BLaER1 (cell line): ENCODE data around the gene CATSPER4.

Experiments used
- H3K27ac ChIP-seq: shearing (Covaris generic); formaldehyde crosslinking; 2 replicates; pipeline ENCODE4 v1.8.1; 2022
- H3K27me3 ChIP-seq: shearing (Covaris generic); formaldehyde crosslinking; 2 replicates; pipeline ENCODE4 v1.8.1; 2022
- H3K36me3 ChIP-seq: shearing (Covaris generic); formaldehyde crosslinking; 2 replicates; pipeline ENCODE4 v1.8.1; 2022
- H3K4me1 ChIP-seq: shearing (Covaris generic); formaldehyde crosslinking; 2 replicates; pipeline ENCODE4 v1.8.1; 2022
- H3K4me2 ChIP-seq: shearing (Covaris generic); formaldehyde crosslinking; 2 replicates; pipeline ENCODE4 v1.8.1; 2022
- H3K4me3 ChIP-seq: shearing (Covaris generic); formaldehyde crosslinking; 2 replicates; pipeline ENCODE4 v1.8.1; 2022
- H3K9ac ChIP-seq: shearing (Covaris generic); formaldehyde crosslinking; 2 replicates; pipeline ENCODE4 v1.8.1; 2022
- H3K9me3 ChIP-seq: shearing (Covaris generic); formaldehyde crosslinking; 2 replicates; pipeline ENCODE4 v1.8.1; 2022
- H4K20me1 ChIP-seq: shearing (Covaris generic); formaldehyde crosslinking; 2 replicates; pipeline ENCODE4 v1.8.1; 2022
- Cebpa-rat ChIP-seq: shearing (Covaris generic); IDR thresholded peaks from 2 replicates; pipeline ENCODE4 v1.8.1; 2022

Gene CATSPER4

DNA sequence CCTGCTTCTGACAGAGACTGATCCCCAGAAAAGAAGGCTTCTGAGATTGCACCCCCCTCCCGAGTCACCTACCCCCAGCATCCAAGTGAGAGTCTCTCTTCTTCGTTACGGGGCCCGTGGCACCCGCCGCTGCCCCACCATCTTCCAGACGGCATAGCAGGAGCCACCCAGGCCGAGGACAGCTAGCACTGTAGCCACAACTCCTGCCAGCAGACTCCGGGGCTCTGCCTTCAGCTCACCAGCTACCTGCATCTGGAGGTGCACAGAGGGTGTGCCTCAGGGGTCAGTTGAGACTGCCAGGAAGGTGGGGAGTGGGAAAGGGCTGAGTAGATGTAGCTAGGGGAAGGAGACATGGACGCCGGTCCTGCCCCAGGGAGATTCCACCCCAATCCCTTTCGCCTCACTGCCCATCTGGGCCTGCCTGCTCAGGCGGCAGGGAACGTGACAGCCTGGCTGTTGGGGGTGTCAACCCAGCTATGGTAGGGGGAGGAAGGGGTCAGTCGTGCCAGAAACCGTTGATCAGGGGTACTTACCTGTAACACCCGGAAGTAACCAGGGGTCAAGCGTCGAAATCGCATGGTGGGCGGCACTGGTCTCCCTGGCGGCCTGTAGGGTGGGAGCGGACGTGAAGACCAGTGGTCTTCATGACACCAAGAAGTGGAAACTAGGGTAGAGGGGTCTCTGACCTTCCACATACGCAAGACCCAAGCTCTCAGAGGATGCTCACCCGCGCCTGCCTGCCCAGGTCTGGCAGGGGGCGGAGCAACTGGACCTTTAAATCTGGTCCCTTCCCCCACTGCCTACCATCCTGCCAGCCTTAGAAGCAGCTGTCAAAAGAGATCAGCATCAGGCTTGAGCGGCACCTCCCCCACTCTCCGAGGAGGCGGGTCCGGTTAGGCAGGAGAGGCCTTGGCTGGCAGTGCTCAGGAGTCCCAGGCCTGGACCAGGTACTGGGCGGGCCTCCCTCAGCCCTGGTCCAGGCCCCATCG, 19.0 kb upstream of the CATSPER4 start, which contains the start of gene ZNF593OS:
Gene ZNF593OS (minus strand): TSS at position 749 of the 989 bp plus-strand sequence. CDS start 171 bp downstream, at position 578.
- H3K27ac ChIP-seq, result peak within 1 kb of the TSS; percentile 92
- H3K4me3 ChIP-seq, result peak within 1 kb of the TSS; percentile 93
- peak within 1 kb of the TSS; percentile 90 for H3K4me2 ChIP-seq
- H3K9ac ChIP-seq, result peak within 1 kb of the TSS; percentile 92
- H3K36me3 ChIP-seq, result peaks cover 14% of the 10 kb centered on the region
- H3K9me3 ChIP-seq, result no peaks in the 10 kb centered on the region
- peaks cover 29% of the 10 kb centered on the region for H3K4me1 ChIP-seq
- no peaks in the 10 kb centered on the region for H3K27me3 ChIP-seq
- H4K20me1 ChIP-seq, result no peaks in the 10 kb centered on the region
- no peak for TF ChIP-seq Cebpa-rat

DNA sequence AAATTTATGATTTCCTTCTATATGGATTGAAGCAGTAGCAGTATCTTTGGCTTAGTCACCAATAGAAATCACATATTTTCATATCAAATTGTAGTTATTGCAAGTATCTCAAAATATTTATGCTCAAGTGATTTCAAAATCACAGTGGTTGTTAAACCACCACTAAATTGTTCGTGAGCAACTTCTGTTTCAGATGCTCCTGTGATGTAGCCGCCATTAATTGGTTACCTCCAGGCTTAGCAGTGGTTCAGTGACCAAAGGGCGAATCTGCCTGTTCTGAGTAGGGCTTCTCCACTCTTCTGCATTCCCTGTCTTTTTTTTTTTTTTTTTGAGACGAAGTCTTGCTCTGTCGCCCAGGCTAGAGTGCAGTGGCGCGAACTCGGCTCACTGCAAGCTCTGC, 15.1 kb upstream of the CATSPER4 start:
- H3K4me3 ChIP-seq, result no peak overlapping the region
- no peak overlapping the region for H3K4me2 ChIP-seq
- H3K27me3 ChIP-seq, result no peaks in the 10 kb centered on the region
- no peaks in the 10 kb centered on the region for H3K9me3 ChIP-seq
- no peak overlapping the region for H3K27ac ChIP-seq
- peaks cover 14% of the 10 kb centered on the region for H3K36me3 ChIP-seq
- peaks cover 16% of the 10 kb centered on the region for H3K4me1 ChIP-seq
- no peak overlapping the region for H3K9ac ChIP-seq
- TF ChIP-seq Cebpa-rat, result no peak
- H4K20me1 ChIP-seq, result no peaks in the 10 kb centered on the region

DNA sequence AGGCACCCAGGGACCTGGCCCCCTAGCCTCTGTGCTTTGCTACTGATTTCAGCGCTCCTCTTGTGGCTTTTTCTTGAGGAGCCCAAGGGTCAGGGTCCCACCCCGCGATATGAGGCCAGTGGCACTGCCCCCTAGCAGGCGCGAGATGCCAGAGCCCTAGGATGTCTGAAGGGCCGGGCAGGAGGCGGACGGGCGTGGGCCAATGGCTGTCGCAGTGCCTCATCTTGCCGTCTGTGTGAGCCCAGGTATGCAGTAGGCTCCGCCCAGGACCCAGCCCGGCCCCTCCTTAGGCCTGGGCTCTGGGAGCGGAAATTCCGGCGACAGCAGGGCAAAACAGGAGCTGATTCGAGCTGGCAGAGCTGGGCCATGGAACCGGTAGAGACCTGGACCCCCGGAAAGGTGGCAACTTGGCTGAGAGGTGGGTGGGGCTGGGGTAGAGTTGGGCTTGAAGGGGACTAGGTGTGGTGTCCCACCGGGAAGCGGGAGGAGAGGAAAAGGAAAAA, 13.2 kb upstream of the CATSPER4 start, which contains the start of gene CNKSR1:
Gene CNKSR1 (plus strand): TSS at position 310 of the 503 bp plus-strand sequence. CDS start 57 bp downstream, at position 367.
- H3K36me3 ChIP-seq, result no peaks in the 10 kb centered on the region
- no peak within 1 kb of the TSS for H3K4me3 ChIP-seq
- no peak for TF ChIP-seq Cebpa-rat
- H3K9ac ChIP-seq, result no peak within 1 kb of the TSS
- no peaks in the 10 kb centered on the region for H3K27me3 ChIP-seq
- no peaks in the 10 kb centered on the region for H3K9me3 ChIP-seq
- H3K4me2 ChIP-seq, result no peak within 1 kb of the TSS
- H3K4me1 ChIP-seq, result no peaks in the 10 kb centered on the region
- no peak within 1 kb of the TSS for H3K27ac ChIP-seq
- no peaks in the 10 kb centered on the region for H4K20me1 ChIP-seq

DNA sequence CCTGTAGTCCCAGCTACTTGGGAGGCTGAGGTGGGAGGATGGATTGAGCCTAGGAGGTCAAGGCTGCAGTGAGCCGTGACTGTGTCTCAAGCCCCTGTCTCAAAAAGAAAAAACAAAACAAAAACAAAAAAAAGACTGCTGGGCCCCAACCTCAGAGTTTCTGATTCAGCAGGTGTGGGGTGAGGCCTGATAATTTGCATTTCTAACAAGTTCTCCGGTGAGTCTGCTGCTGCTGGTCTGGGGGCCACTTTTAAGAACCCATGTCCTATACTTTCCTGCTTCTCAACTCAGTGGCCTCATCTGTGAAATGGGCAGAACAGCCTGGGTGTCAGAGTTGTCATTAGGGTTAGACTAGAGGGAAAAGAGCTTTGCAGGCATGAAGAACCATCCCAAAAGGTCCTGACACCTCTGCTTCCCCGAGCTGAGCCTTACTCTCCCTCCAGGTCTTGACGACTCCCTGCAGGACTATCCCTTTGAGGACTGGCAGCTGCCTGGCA, 10.3 kb upstream of the CATSPER4 start:
- Histone ChIP-seq H3K4me1 (no peaks in the 10 kb centered on the region), H3K36me3 (no peaks in the 10 kb centered on the region), H3K4me3 (no peak overlapping the region), H3K9me3 (no peaks in the 10 kb centered on the region), H3K9ac (no peak overlapping the region), H3K27me3 (no peaks in the 10 kb centered on the region), H3K27ac (no peak overlapping the region), H4K20me1 (no peaks in the 10 kb centered on the region), H3K4me2 (no peak overlapping the region)
- no peak for TF ChIP-seq Cebpa-rat

DNA sequence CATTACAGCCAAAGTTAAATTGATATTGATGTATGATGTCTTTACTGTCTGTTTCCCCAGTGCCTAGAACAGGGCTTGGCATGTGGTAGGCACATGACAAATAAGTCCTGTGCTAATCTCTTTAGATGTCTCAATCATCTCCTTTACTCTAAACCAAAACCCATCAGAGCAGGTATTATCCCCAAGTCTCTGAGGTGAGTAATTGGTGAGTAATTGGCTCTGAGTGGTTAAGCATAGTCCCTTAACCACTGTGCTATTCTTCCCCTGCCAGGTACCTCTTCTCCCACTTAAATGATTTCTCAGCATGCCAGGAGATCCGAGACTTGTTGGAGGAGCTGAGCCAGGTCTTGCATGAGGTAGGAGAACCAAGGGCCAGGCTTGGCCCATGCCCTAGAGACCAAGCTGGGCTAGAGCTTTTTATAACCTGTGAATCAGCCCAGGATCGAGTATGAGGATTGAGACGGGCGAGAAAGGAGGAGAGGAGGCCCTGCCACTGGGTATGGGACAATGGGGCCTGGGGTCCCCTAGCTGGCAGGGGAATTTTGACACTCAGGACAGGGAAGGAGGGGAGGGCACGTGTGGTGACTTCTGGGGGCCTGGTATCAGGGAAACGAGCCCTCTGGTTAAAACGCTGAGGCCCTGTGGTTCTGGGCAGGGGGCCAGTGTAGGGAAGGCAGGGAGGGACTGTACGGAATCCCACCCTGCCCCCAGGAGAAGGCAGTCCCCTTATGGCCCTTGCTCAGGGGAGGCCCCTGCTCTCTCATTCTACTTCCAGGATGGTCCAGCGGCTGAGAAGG, 8.6 kb upstream of the CATSPER4 start:
- H3K36me3 ChIP-seq, result no peaks in the 10 kb centered on the region
- H3K4me1 ChIP-seq, result no peaks in the 10 kb centered on the region
- H3K4me2 ChIP-seq, result no peak overlapping the region
- no peaks in the 10 kb centered on the region for H4K20me1 ChIP-seq
- H3K9ac ChIP-seq, result no peak overlapping the region
- H3K27me3 ChIP-seq, result no peaks in the 10 kb centered on the region
- H3K27ac ChIP-seq, result no peak overlapping the region
- no peaks in the 10 kb centered on the region for H3K9me3 ChIP-seq
- no peak overlapping the region for H3K4me3 ChIP-seq
- no peak for TF ChIP-seq Cebpa-rat

DNA sequence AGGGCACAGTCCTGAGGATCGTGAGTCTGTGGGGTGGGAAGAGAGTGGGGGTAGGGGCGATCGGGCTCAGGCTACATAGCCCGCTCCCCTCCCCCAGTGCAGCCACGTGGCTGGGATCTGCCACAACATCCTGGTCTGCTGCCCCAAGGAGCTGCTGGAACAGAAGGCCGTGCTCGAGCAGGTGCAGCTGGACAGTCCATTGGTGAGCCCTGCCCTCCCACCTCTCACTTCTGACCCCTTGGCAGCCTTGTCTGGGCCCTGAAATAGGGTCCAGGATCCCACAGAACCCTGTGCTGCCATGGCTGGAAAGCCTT, 8.1 kb upstream of the CATSPER4 start:
- H3K4me3 ChIP-seq, result no peak overlapping the region
- no peak overlapping the region for H3K4me2 ChIP-seq
- no peak overlapping the region for H3K27ac ChIP-seq
- H3K9me3 ChIP-seq, result no peaks in the 10 kb centered on the region
- TF ChIP-seq Cebpa-rat, result no peak
- no peak overlapping the region for H3K9ac ChIP-seq
- H3K27me3 ChIP-seq, result no peaks in the 10 kb centered on the region
- H3K36me3 ChIP-seq, result no peaks in the 10 kb centered on the region
- H3K4me1 ChIP-seq, result no peaks in the 10 kb centered on the region
- no peaks in the 10 kb centered on the region for H4K20me1 ChIP-seq

DNA sequence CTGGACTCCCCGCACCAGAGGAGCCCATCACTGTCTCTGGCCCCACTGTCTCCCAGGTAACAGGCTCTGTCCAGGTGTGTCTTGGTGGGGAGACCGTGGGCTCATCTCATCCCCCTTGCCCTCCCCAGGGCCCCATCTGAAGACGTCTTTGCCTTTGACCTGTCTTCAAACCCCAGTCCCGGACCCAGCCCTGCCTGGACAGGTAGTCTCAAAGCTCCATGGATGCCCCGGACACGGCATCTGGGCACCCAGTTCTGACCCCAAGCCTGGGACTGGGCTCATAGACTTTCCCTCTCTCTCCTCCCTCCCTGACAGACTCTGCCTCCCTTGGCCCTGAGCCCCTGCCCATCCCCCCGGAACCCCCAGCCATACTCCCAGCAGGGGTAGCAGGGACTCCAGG, 6.3 kb upstream of the CATSPER4 start:
- no peak for TF ChIP-seq Cebpa-rat
- H3K4me2 ChIP-seq, result no peak overlapping the region
- H3K36me3 ChIP-seq, result no peaks in the 10 kb centered on the region
- H3K4me3 ChIP-seq, result no peak overlapping the region
- H3K9ac ChIP-seq, result no peak overlapping the region
- H3K9me3 ChIP-seq, result no peaks in the 10 kb centered on the region
- H4K20me1 ChIP-seq, result no peaks in the 10 kb centered on the region
- H3K27ac ChIP-seq, result no peak overlapping the region
- no peaks in the 10 kb centered on the region for H3K27me3 ChIP-seq
- H3K4me1 ChIP-seq, result no peaks in the 10 kb centered on the region

DNA sequence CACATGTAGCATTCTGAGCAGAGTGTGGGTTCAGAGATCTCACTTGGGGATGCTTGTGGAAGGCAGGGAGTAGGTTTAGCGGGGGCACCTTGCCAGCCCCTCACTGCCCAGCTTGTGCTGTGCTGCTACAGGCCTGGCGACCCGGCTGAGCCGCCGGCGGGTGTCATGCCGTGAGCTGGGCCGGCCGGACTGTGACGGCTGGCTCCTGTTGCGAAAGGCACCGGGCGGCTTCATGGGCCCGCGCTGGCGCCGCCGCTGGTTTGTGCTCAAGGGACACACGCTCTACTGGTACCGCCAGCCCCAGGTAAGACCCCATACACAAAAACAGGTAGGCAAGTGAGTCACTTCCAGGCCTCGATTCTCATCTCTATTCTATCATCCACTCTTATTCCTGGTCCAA, 5.5 kb upstream of the CATSPER4 start:
- Histone ChIP-seq H3K9ac (no peak overlapping the region), H3K9me3 (no peaks in the 10 kb centered on the region), H3K4me3 (no peak overlapping the region), H3K36me3 (no peaks in the 10 kb centered on the region), H3K4me1 (no peaks in the 10 kb centered on the region), H3K4me2 (no peak overlapping the region), H3K27ac (no peak overlapping the region), H3K27me3 (no peaks in the 10 kb centered on the region), H4K20me1 (no peaks in the 10 kb centered on the region)
- TF ChIP-seq Cebpa-rat, result no peak

DNA sequence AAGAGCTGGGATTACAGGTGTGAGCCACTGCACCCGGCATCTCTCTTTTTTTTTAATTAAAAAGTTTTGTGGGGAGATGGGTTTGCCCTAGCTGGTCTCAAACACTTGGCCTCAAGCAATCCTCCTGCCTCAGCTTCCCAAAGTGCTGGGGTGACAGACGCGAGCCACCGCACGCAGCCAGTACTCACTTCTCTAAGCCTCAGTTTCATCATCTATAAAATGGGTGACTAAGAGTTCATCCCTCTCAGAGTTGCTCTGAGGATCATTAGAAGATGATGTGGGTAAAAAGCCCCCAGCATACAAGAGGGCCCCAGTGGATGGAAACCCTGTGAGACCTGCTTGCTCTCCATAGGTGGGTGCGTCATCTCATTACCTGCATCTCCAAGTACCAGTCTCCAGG, 2.5 kb upstream of the CATSPER4 start:
- Histone ChIP-seq H3K4me2 (no peak overlapping the region), H3K9me3 (no peaks in the 10 kb centered on the region), H3K9ac (no peak overlapping the region), H3K27ac (no peak overlapping the region), H3K4me3 (no peak overlapping the region), H3K36me3 (no peaks in the 10 kb centered on the region), H3K4me1 (peaks cover 15% of the 10 kb centered on the region), H4K20me1 (no peaks in the 10 kb centered on the region), H3K27me3 (no peaks in the 10 kb centered on the region)
- TF ChIP-seq Cebpa-rat, result no peak
